SK-N-MC (cell line): ENCODE measurements around the gene ACO2.

Experiments
- EZH2 ChIP-seq: fragments of 200-600 bp; sonication (generic); IDR thresholded peaks from one replicate; pipeline ENCODE4 v1.6.1; 2017; ENCODE audit warnings: antibody characterized with exemption
- FOXP2 ChIP-seq: optimal IDR thresholded peaks from 2 replicates; pipeline ENCODE3; 2011; ENCODE audit warnings: mild to moderate bottlenecking, moderate library complexity; ENCODE audit not compliant: insufficient read depth; ENCODE audit errors: extremely low read length, control extremely low read depth
- POLR2AphosphoS5 ChIP-seq: IDR thresholded peaks from 2 replicates; pipeline ENCODE4 v1.6.1; 2012; ENCODE audit warnings: mild to moderate bottlenecking, low read depth, low read length, borderline replicate concordance

DNA sequence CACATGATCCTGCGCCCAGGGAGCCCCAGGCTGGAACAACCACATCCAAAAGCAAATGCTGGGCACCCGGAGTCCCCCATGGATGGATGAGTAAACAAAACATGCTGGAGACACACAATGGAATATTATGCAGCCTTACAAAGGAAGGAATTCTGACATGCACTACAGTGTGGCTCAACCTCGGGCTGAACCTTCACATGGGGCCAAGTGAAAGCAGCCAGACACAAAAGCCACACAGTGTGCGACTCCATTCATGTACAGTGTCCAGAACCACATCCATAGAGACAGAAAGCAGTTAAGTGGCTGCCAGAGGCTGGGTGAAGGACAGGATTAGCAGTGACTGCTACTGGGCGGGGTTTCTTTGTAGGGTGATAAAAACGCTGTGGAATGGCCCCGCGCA is 65.3 kb downstream of the ACO2 start:
- TF ChIP-seq POLR2AphosphoS5 (no peak), EZH2 (no peak), FOXP2 (no peak)
